MM.1S (cell line): ENCODE measurements around the gene PRTN3.
"Not testable (repeated sequence)": the region's sequence is repeated elsewhere in the genome, so short reads cannot be mapped to it uniquely, and the experiment has no call there.

ENCODE experiments used
- DNase-seq: peaks from one replicate; pipeline ENCODE4 v3.0.0-alpha.2; 2015
- H2AFZ ChIP-seq: fragments of 300-600 bp; sonication (generic); 2 replicates; pipeline ENCODE4 v1.6.0; 2016; ENCODE audit warnings: antibody characterized with exemption, low read length
- H3F3A ChIP-seq: fragments of 300-600 bp; sonication (generic); 2 replicates; pipeline ENCODE4 v1.6.1; 2016; ENCODE audit warnings: mild to moderate bottlenecking, antibody characterized with exemption, low read length, moderate library complexity, mixed read lengths; ENCODE audit not compliant: insufficient read depth
- H3K27ac ChIP-seq: fragments of 300-600 bp; sonication (generic); 2 replicates; pipeline ENCODE4 v1.5.1; 2016; ENCODE audit warnings: mild to moderate bottlenecking, low read length
- H3K27me3 ChIP-seq: fragments of 300-600 bp; sonication (generic); replicated peaks from 2 replicates; pipeline ENCODE4 v1.6.0; 2016; ENCODE audit warnings: low read length; ENCODE audit not compliant: insufficient read depth
- H3K36me3 ChIP-seq: fragments of 300-600 bp; sonication (generic); replicated peaks from 2 replicates; pipeline ENCODE4 v1.6.1; 2016; ENCODE audit warnings: mild to moderate bottlenecking, low read length, mixed read lengths; ENCODE audit not compliant: insufficient read depth
- H3K4me1 ChIP-seq: fragments of 300-600 bp; sonication (generic); 2 replicates; pipeline ENCODE4 v1.6.1; 2016; ENCODE audit warnings: low read length, mixed read lengths
- H3K4me2 ChIP-seq: fragments of 300-600 bp; sonication (generic); 2 replicates; pipeline ENCODE4 v1.6.0; 2016; ENCODE audit warnings: low read depth, low read length
- H3K4me3 ChIP-seq: fragments of 300-600 bp; sonication (generic); 2 replicates; pipeline ENCODE4 v1.5.1; 2016; ENCODE audit warnings: low read length, mixed read lengths
- H3K79me2 ChIP-seq: fragments of 300-600 bp; sonication (generic); 2 replicates; pipeline ENCODE4 v1.6.1; 2016; ENCODE audit warnings: mixed run types, low read length, mixed read lengths
- H3K9ac ChIP-seq: fragments of 300-600 bp; sonication (generic); 2 replicates; pipeline ENCODE4 v1.6.1; 2016; ENCODE audit warnings: low read length, mixed read lengths
- H3K9me2 ChIP-seq: fragments of 300-600 bp; sonication (generic); replicated peaks from 2 replicates; pipeline ENCODE4 v1.6.1; 2016; ENCODE audit warnings: mild to moderate bottlenecking, low read length, mixed read lengths; ENCODE audit not compliant: insufficient read depth
- H3K9me3 ChIP-seq: fragments of 300-600 bp; sonication (generic); replicated peaks from 2 replicates; pipeline ENCODE4 v1.6.1; 2016; ENCODE audit warnings: mild to moderate bottlenecking, low read length, mixed read lengths; ENCODE audit not compliant: insufficient read depth
- H4K20me1 ChIP-seq: fragments of 300-600 bp; sonication (generic); 2 replicates; pipeline ENCODE4 v1.6.1; 2016; ENCODE audit warnings: mild to moderate bottlenecking, low read length, moderate library complexity, mixed read lengths; ENCODE audit not compliant: insufficient read depth
- EZH2 ChIP-seq: fragments of 300-600 bp; sonication (generic); optimal IDR thresholded peaks from 2 replicates; pipeline ENCODE3; 2017; ENCODE audit warnings: low read depth, mild to moderate bottlenecking, antibody characterized with exemption, low read length, mixed read lengths
- EZH2phosphoT487 ChIP-seq: fragments of 300-600 bp; sonication (generic); IDR thresholded peaks from 2 replicates; pipeline ENCODE4 v1.6.1; 2018; ENCODE audit warnings: antibody characterized with exemption, low read length
- TF ChIP-seq, protein P1 (sequence below): fragments of 300-600 bp; sonication (generic); IDR thresholded peaks from 2 replicates; pipeline ENCODE4 v1.5.1; 2016; ENCODE audit warnings: antibody characterized with exemption, low read length, mixed read lengths

PRTN3 gene

DNA sequence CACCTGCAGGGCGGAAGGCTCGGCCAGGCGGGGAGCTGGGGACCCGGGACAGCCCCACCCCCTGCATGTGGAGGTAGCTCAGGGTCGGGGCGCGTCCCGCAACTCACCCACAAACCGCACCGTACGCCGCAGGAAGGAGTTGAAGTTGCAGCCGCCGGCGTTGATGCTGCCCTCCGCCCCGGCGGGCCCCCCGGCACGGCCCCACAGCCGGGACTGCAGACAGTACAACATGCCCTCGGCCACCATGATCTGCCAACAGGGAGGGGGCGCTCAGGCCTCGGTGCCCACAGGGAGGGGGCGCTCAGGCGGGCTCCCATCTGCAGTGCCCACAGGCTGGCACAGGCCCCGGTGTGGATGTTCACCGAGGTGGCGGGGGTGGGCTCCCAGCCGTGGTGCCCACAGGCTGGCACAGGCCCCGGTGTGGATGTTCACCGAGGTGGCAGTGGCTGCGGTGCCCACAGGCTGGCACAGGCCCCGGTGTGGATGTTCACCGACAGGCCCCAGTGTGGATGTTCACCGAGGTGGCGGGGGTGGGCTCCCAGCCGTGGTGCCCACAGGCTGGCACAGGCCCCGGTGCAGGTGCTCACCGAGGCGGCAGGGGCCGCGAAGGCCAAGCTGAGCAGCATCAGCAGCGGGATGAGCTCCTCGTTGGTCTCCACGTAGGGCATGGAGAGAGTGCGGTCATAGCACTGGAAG, 25.6 kb upstream of the PRTN3 start:
- Histone ChIP-seq H3K9ac (no peak overlapping the region), H3K79me2 (peaks cover 7% of the 10 kb centered on the region), H3K4me1 (no peaks in the 10 kb centered on the region), H3K9me3 (no peaks in the 10 kb centered on the region), H3K4me2 (no peak overlapping the region), H3F3A (peaks cover 20% of the 10 kb centered on the region), H3K36me3 (peaks cover 20% of the 10 kb centered on the region), H3K9me2 (no peaks in the 10 kb centered on the region), H3K27ac (no peak overlapping the region), H2AFZ (no peak overlapping the region), H3K27me3 (no peaks in the 10 kb centered on the region; the same call in 1 of the 2 replicates), H3K4me3 (no peak overlapping the region), H4K20me1 (no peaks in the 10 kb centered on the region)
- TF ChIP-seq EZH2phosphoT487 (no peak), EZH2 (no peak)
- TF ChIP-seq, protein P1, sequence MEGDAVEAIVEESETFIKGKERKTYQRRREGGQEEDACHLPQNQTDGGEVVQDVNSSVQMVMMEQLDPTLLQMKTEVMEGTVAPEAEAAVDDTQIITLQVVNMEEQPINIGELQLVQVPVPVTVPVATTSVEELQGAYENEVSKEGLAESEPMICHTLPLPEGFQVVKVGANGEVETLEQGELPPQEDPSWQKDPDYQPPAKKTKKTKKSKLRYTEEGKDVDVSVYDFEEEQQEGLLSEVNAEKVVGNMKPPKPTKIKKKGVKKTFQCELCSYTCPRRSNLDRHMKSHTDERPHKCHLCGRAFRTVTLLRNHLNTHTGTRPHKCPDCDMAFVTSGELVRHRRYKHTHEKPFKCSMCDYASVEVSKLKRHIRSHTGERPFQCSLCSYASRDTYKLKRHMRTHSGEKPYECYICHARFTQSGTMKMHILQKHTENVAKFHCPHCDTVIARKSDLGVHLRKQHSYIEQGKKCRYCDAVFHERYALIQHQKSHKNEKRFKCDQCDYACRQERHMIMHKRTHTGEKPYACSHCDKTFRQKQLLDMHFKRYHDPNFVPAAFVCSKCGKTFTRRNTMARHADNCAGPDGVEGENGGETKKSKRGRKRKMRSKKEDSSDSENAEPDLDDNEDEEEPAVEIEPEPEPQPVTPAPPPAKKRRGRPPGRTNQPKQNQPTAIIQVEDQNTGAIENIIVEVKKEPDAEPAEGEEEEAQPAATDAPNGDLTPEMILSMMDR: no peak
- DNase-seq: no peak

GRCh38 chr19:815775-816499, 24.9 kb upstream of the PRTN3 start:
- no peak overlapping the region for H2AFZ ChIP-seq

DNA sequence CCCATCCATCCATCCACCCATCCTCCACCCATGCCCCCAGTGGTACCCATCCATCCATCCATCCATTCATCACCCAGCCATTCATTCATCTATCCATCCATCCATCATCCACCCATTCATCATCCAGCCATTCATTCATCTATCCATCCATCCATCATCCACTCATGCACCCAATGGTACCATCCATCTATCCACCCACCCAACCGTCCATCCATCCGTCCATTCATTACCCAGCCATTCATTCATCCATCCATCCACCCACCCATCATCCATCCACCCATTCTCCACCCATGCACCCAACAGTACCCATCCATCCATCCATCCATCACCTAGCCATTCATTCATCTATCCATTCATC, 24.3 kb upstream of the PRTN3 start:
- H3K9me2 ChIP-seq: no peaks in the 10 kb centered on the region

More at GRCh38 chr19:815775-816499, 24.9 kb upstream of the PRTN3 start:
- Histone ChIP-seq H3K9ac (no peak overlapping the region), H3K4me1 (no peaks in the 10 kb centered on the region), H3K4me3 (no peak overlapping the region), H3K36me3 (peaks cover 13% of the 10 kb centered on the region), H3F3A (peaks cover 13% of the 10 kb centered on the region), H3K9me2 (no peaks in the 10 kb centered on the region), H4K20me1 (no peaks in the 10 kb centered on the region), H3K79me2 (no peaks in the 10 kb centered on the region), H3K4me2 (no peak overlapping the region), H3K27ac (no peak overlapping the region), H3K9me3 (no peaks in the 10 kb centered on the region), H3K27me3 (no peaks in the 10 kb centered on the region; the same call in 1 of the 2 replicates)
- no peak for TF ChIP-seq EZH2phosphoT487
- TF ChIP-seq, protein P1: no peak
- TF ChIP-seq EZH2: no peak
- DNase-seq: no peak

DNA sequence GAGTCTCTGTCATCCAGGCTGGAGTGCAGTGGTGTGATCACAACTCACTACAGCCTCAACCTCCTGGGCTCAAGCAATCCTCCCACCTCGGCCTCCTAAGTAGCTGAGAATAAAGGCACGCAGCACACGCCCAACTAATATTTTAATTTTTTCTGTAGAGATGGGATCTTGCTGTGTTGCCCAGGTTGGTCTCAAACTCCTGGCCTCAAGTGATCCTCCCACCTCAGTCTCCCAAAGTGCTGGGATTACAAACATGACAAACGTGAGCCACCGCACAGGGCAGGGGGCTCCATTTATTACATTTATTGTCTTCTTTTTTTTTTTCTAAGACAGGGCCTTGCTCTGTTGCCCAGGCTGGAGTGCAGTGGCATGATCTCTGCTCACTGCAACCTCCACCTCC, 20.6 kb upstream of the PRTN3 start:
- H3K27me3 ChIP-seq: peaks cover 24% of the 10 kb centered on the region
- DNase-seq: not testable (repeated sequence)

More for the DNA sequence above, 24.3 kb upstream of the PRTN3 start:
- Histone ChIP-seq H3K9me3 (no peaks in the 10 kb centered on the region), H3K4me2 (no peak overlapping the region), H3K27me3 (no peaks in the 10 kb centered on the region; the same call in 1 of the 2 replicates), H3K27ac (no peak overlapping the region), H3K4me1 (no peaks in the 10 kb centered on the region), H3K36me3 (peaks cover 8% of the 10 kb centered on the region), H3K79me2 (no peaks in the 10 kb centered on the region), H3K4me3 (no peak overlapping the region), H3F3A (peaks cover 7% of the 10 kb centered on the region), H2AFZ (no peak overlapping the region), H4K20me1 (no peaks in the 10 kb centered on the region), H3K9ac (no peak overlapping the region)
- DNase-seq: no peak
- TF ChIP-seq EZH2phosphoT487 (no peak), EZH2 (no peak)
- TF ChIP-seq, protein P1: no peak

More for the DNA sequence above, 20.6 kb upstream of the PRTN3 start:
- not testable (repeated sequence) for H3K27ac ChIP-seq, H3K79me2 ChIP-seq, H3K9ac ChIP-seq, H3K4me1 ChIP-seq, H3K9me3 ChIP-seq, H2AFZ ChIP-seq, H3F3A ChIP-seq, H3K4me3 ChIP-seq, H3K4me2 ChIP-seq, H3K9me2 ChIP-seq, H3K36me3 ChIP-seq, H4K20me1 ChIP-seq
